Measurements from ENCODE around the gene OR4P4.

Gene OR4P4

DNA sequence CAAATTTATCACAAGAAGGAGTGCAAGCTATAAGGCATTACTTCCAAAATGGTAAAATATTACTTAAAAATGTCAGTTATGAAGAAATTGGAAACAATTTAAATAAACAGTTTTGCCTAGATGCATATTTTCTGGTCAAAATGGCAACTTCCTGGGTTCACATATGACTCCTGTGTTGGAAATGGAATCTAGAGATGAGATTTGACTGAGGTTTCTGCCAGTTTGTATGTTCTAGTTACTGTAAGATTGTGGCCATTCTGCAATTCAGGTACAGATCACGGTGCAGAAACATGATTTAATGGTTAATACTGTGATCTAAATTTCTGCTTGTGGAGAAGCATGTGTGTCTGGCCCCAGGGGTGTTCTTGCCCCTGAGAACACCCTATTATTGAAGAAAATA is 23.7 kb downstream of the OR4P4 start:
- no peak for TF ChIP-seq CTCF (IDR thresholded peaks at IDR 0.05; ENCODE audit: extremely low read depth, missing control alignments)
- no peak for DNase-seq (ENCODE audit: low spot score)

DNA sequence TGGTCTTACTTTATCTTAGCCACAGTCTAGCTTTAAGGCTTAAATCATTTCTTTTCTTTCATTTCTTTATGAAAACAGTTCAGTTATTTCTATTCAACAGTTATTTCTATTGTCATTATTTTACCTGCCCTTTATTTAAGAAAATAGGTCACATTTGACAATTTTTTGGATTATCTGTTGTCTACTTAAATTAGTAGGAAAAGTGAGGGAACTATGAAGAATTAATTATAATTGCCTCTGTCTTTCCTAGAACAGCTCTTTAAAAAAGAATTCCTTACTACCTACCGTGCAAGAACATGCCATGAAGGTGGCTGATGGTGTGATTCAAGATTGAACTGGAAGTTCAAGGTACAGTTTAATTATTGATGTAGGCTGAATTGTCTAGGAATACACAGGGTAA is 27.0 kb downstream of the OR4P4 start, which contains the start of gene OR4C6:
TSS of gene OR4C6 (plus strand) at position 301 of the 400 bp plus-strand sequence. CDS start 2,966 bp downstream, outside the sequence.
- no peak for TF ChIP-seq CTCF (IDR thresholded peaks at IDR 0.05; ENCODE audit: extremely low read depth, missing control alignments)
- DNase-seq (ENCODE audit: low spot score): no peak

DNA sequence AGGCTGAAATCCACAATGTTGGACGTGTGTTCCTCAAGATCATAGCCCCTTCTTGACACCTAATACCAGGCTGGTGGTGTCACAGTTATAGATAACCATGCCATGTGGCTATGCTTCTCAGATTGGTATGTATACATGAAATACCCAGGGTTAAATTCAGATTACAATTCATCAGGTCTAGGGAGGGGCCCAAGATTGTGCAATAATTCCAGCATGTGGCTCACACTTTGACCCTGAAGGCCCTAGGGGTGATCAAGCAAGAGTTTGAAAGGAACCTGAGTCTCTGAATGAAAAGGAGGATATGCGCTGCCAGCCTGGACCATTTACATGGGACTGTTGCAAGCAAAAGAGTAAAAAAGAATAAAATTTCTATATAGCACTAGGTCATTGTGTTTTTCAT is 34.5 kb downstream of the OR4P4 start:
- DNase-seq (ENCODE audit: low spot score): no peak
- no peak for TF ChIP-seq CTCF (IDR thresholded peaks at IDR 0.05; ENCODE audit: extremely low read depth, missing control alignments)

GRCh38 chr11:55673860-55674259 is 38.9 kb downstream of the OR4P4 start:
- no peak for TF ChIP-seq CTCF (IDR thresholded peaks at IDR 0.05; ENCODE audit: extremely low read depth, missing control alignments)
- no peak for DNase-seq (ENCODE audit: low spot score)

All from GM20000 (cell line).